Panc1 (cell line): Measurements from ENCODE around the gene LTO1. TPM values are rescaled to one million over a fixed set of nuclear protein-coding genes. Genes with fewer than 3 reads are reported as not detected.

Experiments used
- ATAC-seq: fragments of 200-7000 bp; cut with Tn5 transposase; 2 replicates; pipeline ENCODE4 v1.9.1; 2020; ENCODE audit warnings: mild to moderate bottlenecking, moderate library complexity
- BruUV-seq: library from RNA; stranded (reverse); fragments of 400-500 nt; replicated peaks from 2 replicates; lab custom pipeline; 2021; lab: Mats Ljungman, UMichigan
- CTCF ChIA-PET: fragments of 300-600 bp; sonication (Branson Sonifier 250); formaldehyde crosslinking; loops from one replicate; lab custom pipeline; 2022; ENCODE audit warnings: antibody characterized with exemption; lab: Charles Lee
- POLR2A ChIA-PET: fragments of 300-600 bp; sonication (Branson Sonifier 250); formaldehyde crosslinking; loops from one replicate; lab custom pipeline; 2022; ENCODE audit warnings: antibody characterized with exemption; lab: Charles Lee
- DNase-seq: peaks from one replicate; pipeline ENCODE4 v3.0.0-alpha.2; 2010; ENCODE audit warnings: low read depth, low spot score
- H3K27ac ChIP-seq: 2 replicates; pipeline ENCODE4 v1.5.1; 2011; ENCODE audit warnings: mild to moderate bottlenecking, low read length, inconsistent platforms
- H3K27me3 ChIP-seq: fragments of 200-500 bp; sonication (Bioruptor generic); 2 replicates; pipeline ENCODE4 v1.6.0; 2014; ENCODE audit warnings: low read length, inconsistent platforms; ENCODE audit not compliant: control insufficient read depth, insufficient read depth
- H3K36me3 ChIP-seq: fragments of 200-500 bp; sonication (Bioruptor generic); 2 replicates; pipeline ENCODE4 v1.5.1; 2014; ENCODE audit warnings: inconsistent platforms, mild to moderate bottlenecking, low read length, moderate library complexity; ENCODE audit not compliant: control insufficient read depth, insufficient read depth
- H3K4me1 ChIP-seq: 2 replicates; pipeline ENCODE4 v1.5.1; 2011; ENCODE audit warnings: inconsistent platforms, mild to moderate bottlenecking, low read length, moderate library complexity; ENCODE audit not compliant: control insufficient read depth, insufficient read depth
- H3K4me3 ChIP-seq, 2 experiments: 2 replicates each; pipeline ENCODE4 v1.5.1; 2011 to 2012; ENCODE audit warnings: low read depth in 2 of 2, low read length in 2 of 2, mild to moderate bottlenecking in 2 of 2, inconsistent platforms in 1 of 2, moderate library complexity in 1 of 2
- H3K9me3 ChIP-seq: fragments of 200-500 bp; sonication (Bioruptor generic); 2 replicates; pipeline ENCODE4 v1.5.1; 2014; ENCODE audit warnings: low read depth, mild to moderate bottlenecking, inconsistent platforms, low read length, moderate library complexity; ENCODE audit not compliant: control insufficient read depth, insufficient read depth
- CTCF ChIP-seq: fragments of 450-650 bp; IDR thresholded peaks from 2 replicates; pipeline ENCODE4 v1.5.1; 2017; ENCODE audit warnings: mild to moderate bottlenecking
- POLR2AphosphoS5 ChIP-seq: IDR thresholded peaks from 2 replicates; pipeline ENCODE4 v1.6.1; 2012; ENCODE audit warnings: mild to moderate bottlenecking, low read depth, low read length, moderate library complexity
- SIN3A ChIP-seq: IDR thresholded peaks from 2 replicates; pipeline ENCODE4 v1.6.1; 2012; ENCODE audit warnings: low read depth, mild to moderate bottlenecking, low read length, moderate library complexity, borderline replicate concordance; ENCODE audit not compliant: insufficient read depth
- TCF7L2 ChIP-seq: IDR thresholded peaks from 2 replicates; pipeline ENCODE4 v1.6.1; 2011; ENCODE audit warnings: mild to moderate bottlenecking, low read depth, low read length, inconsistent platforms
- in situ Hi-C: cut with HindIII; loops from 2 replicates; pipeline ENCODE4 v1.10.0; 2016; ENCODE audit warnings: low sequenced_read_pairs, low pct_unique_long_range_greater_than_20kb
- intact Hi-C: fragments of 100-400 bp; cut with micrococcal nuclease; formaldehyde crosslinking; loops from one replicate; pipeline ENCODE4 v1.10.0; 2022; ENCODE audit not compliant: unreplicated experiment
- total RNA-seq: library from RNA; stranded (reverse); gene quantifications from one replicate; pipeline ENCODE4 v1.2.1, GENCODE V29; 2021; ENCODE audit not compliant: unreplicated experiment
- TF ChIP-seq, protein P1 (sequence below), 2 experiments: IDR thresholded peaks; 2 replicates each; pipeline ENCODE4 v1.6.1; 2011 to 2012; ENCODE audit warnings: low read depth in 2 of 2, control low read depth in 1 of 2, low read length in 1 of 2, mild to moderate bottlenecking in 1 of 2, moderate library complexity in 1 of 2; ENCODE audit not compliant: insufficient read depth in 1 of 2

The LTO1 gene
- total RNA-seq, 1 experiment from 2014 or later = 28.7 TPM

- Histone ChIP-seq H3K36me3 (peaks cover 22% of the 10 kb centered on the region), H3K4me3 (no peak overlapping the region), H3K27me3 (no peaks in the 10 kb centered on the region), H3K4me1 (peaks cover 28% of the 10 kb centered on the region), H3K27ac (no peak overlapping the region), H3K9me3 (no peaks in the 10 kb centered on the region)
- in situ Hi-C loops = no loop called here
- ChIA-PET POLR2A (no interaction called here), CTCF (no interaction called here)
- intact Hi-C loops = no loop called here
- DNase-seq = no peak
- TF ChIP-seq SIN3A = no peak
- no peak for TF ChIP-seq CTCF
- no peak for TF ChIP-seq TCF7L2
- TF ChIP-seq, protein P1, sequence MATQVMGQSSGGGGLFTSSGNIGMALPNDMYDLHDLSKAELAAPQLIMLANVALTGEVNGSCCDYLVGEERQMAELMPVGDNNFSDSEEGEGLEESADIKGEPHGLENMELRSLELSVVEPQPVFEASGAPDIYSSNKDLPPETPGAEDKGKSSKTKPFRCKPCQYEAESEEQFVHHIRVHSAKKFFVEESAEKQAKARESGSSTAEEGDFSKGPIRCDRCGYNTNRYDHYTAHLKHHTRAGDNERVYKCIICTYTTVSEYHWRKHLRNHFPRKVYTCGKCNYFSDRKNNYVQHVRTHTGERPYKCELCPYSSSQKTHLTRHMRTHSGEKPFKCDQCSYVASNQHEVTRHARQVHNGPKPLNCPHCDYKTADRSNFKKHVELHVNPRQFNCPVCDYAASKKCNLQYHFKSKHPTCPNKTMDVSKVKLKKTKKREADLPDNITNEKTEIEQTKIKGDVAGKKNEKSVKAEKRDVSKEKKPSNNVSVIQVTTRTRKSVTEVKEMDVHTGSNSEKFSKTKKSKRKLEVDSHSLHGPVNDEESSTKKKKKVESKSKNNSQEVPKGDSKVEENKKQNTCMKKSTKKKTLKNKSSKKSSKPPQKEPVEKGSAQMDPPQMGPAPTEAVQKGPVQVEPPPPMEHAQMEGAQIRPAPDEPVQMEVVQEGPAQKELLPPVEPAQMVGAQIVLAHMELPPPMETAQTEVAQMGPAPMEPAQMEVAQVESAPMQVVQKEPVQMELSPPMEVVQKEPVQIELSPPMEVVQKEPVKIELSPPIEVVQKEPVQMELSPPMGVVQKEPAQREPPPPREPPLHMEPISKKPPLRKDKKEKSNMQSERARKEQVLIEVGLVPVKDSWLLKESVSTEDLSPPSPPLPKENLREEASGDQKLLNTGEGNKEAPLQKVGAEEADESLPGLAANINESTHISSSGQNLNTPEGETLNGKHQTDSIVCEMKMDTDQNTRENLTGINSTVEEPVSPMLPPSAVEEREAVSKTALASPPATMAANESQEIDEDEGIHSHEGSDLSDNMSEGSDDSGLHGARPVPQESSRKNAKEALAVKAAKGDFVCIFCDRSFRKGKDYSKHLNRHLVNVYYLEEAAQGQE (IDR thresholded peaks at IDR 0.05; ENCODE audit: insufficient read depth in 1 of 2, low read depth in 2 of 2, low read length in 1 of 2) = no peak
- TF ChIP-seq POLR2AphosphoS5 = no peak
- 0 out of 2 replicates have a peak, but pooled peaks have one; percentile 2 for ATAC-seq
- no TSS peak for BruUV-seq
Observed at GRCh38 chr11:69647390-69647748, 27.8 kb downstream of the LTO1 start.

GRCh38 chr11:69646493-69647389 is 28.4 kb downstream of the LTO1 start:
- ChIA-PET POLR2A (interaction anchor here (0.6 kb wide), 1 partner anchor 351 kb away, joined by 4 read pairs; no protein-coding TSS in a partner anchor), CTCF (no interaction called here)
- intact Hi-C loops (no loop called here), in situ Hi-C loops (no loop called here)
- DNase-seq = no peak
- no TSS peak for BruUV-seq
- peak; percentile 2; the same call in 1 of the 2 replicates for ATAC-seq
- peaks cover 22% of the 10 kb centered on the region for H3K36me3 ChIP-seq
- H3K27ac ChIP-seq = peak overlapping the region; percentile 34; the same call in 1 of the 2 replicates
- no peaks in the 10 kb centered on the region for H3K27me3 ChIP-seq
- no peak overlapping the region for H3K4me3 ChIP-seq
- H3K4me1 ChIP-seq = peaks cover 28% of the 10 kb centered on the region
- TF ChIP-seq POLR2AphosphoS5 (peak; percentile 41; the same call in 1 of the 2 replicates), CTCF (no peak)
- no peaks in the 10 kb centered on the region for H3K9me3 ChIP-seq
